Right lobe of liver (tissue), 4 donors: ENCODE measurements around the gene RHOH.

Experiments
- POLR2A ChIP-seq: fragments of 450-650 bp; IDR thresholded peaks from one replicate; pipeline ENCODE4 v1.6.1; 2017; ENCODE audit warnings: antibody characterized with exemption, mild to moderate bottlenecking
- TF ChIP-seq, protein P1 (sequence below), 4 donors: fragments of 200-600 bp in 3 of 4; fragments of 450-650 bp in 1 of 4; IDR thresholded peaks; one replicate each; pipeline versions ENCODE4 v1.5.1 to v1.8.0; 2016 to 2022; ENCODE audit warnings: antibody characterized with exemption in 4 of 4, mild to moderate bottlenecking in 2 of 4
- donor health status: DM: no; HTN: no; CAD: no.
- donor health status: DM: no; HTN: no; CAD: no.
- donor health status: DM: no; HTN: yes; CAD: no.

DNA sequence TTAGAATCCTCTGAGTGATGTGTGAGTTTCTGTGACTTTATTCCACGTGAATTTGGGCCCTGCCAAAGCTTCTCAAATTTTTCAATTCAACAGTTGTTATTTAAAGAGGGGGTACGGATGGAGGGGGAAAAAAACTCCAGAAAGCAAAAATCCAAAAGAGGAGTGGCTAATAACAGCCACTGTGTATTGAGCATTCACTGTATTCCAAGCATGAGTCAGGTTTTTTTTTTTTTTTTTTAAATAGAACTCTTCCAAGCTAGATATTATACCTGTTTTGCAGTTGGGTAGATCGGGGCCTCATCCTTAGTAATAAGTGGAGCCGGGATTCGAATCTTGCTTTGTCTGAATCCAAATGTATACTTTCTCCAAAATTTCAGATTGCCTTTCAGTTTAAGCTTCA is 6.4 kb upstream of the RHOH start:
- TF ChIP-seq POLR2A = no peak
- TF ChIP-seq, protein P1, sequence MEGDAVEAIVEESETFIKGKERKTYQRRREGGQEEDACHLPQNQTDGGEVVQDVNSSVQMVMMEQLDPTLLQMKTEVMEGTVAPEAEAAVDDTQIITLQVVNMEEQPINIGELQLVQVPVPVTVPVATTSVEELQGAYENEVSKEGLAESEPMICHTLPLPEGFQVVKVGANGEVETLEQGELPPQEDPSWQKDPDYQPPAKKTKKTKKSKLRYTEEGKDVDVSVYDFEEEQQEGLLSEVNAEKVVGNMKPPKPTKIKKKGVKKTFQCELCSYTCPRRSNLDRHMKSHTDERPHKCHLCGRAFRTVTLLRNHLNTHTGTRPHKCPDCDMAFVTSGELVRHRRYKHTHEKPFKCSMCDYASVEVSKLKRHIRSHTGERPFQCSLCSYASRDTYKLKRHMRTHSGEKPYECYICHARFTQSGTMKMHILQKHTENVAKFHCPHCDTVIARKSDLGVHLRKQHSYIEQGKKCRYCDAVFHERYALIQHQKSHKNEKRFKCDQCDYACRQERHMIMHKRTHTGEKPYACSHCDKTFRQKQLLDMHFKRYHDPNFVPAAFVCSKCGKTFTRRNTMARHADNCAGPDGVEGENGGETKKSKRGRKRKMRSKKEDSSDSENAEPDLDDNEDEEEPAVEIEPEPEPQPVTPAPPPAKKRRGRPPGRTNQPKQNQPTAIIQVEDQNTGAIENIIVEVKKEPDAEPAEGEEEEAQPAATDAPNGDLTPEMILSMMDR (IDR thresholded peaks at IDR 0.05) = no peak
